Measurements from ENCODE around the gene RIPK3.

GRCh38 chr14:24317141-24317928, 22.5 kb downstream of the RIPK3 start:
- no peak for TF ChIP-seq POLR2A (IDR thresholded peaks at IDR 0.05)
- no peak for TF ChIP-seq CTCF (IDR thresholded peaks at IDR 0.05)

Measured in Peyer's patch (tissue), 4 donors.